HEK293T (cell line): ENCODE measurements around the gene RC3H2.
A peak's percentile ranks its signal among the peaks of the same experiment; 100 is the strongest.

Experiments used
- CTCF ChIA-PET: fragments of 350-600 bp; formaldehyde crosslinking; extraction: SDS; loops from one replicate; lab custom pipeline; 2021; ENCODE audit warnings: antibody characterized with exemption, inconsistent platforms; lab: Yijun Ruan, JAX
- POLR2A ChIA-PET: fragments of 350-600 bp; formaldehyde crosslinking; extraction: SDS; loops from one replicate; lab custom pipeline; 2020; ENCODE audit warnings: antibody characterized with exemption, inconsistent platforms; lab: Yijun Ruan, JAX
- DNase-seq: peaks from one replicate; pipeline ENCODE4 v3.0.0; 2012; ENCODE audit warnings: mixed read lengths; ENCODE audit errors: extremely low spot score
- ARNT ChIP-seq: fragments of 450-650 bp; IDR thresholded peaks from 2 replicates; pipeline ENCODE4 v1.6.1; 2017; ENCODE audit warnings: mild to moderate bottlenecking
- BHLHE40 ChIP-seq: fragments of 450-650 bp; IDR thresholded peaks from 2 replicates; pipeline ENCODE4 v1.6.1; 2016; ENCODE audit warnings: mild to moderate bottlenecking, moderate library complexity, borderline replicate concordance
- CTBP1 ChIP-seq: fragments of 450-650 bp; IDR thresholded peaks from 2 replicates; pipeline ENCODE4 v1.6.1; 2016; ENCODE audit warnings: borderline replicate concordance
- ELF4 ChIP-seq: fragments of 450-650 bp; IDR thresholded peaks from 2 replicates; pipeline ENCODE4 v1.6.1; 2017; ENCODE audit warnings: antibody characterized with exemption
- FOXA1 ChIP-seq: fragments of 450-650 bp; IDR thresholded peaks from 2 replicates; pipeline ENCODE4 v1.6.1; 2016; ENCODE audit warnings: mild to moderate bottlenecking
- FOXK2 ChIP-seq: fragments of 450-650 bp; IDR thresholded peaks from 2 replicates; pipeline ENCODE4 v1.6.1; 2016; ENCODE audit warnings: mild to moderate bottlenecking
- FOXM1 ChIP-seq: fragments of 450-650 bp; IDR thresholded peaks from 2 replicates; pipeline ENCODE4 v1.6.1; 2017; ENCODE audit warnings: mild to moderate bottlenecking, borderline replicate concordance
- HDGF ChIP-seq: fragments of 450-650 bp; IDR thresholded peaks from 2 replicates; pipeline ENCODE4 v1.6.1; 2017; ENCODE audit warnings: antibody characterized with exemption, borderline replicate concordance
- L3MBTL2 ChIP-seq: fragments of 450-650 bp; conservative IDR thresholded peaks from 2 replicates; pipeline ENCODE4 v1.6.1; 2016; ENCODE audit warnings: mild to moderate bottlenecking
- LEF1 ChIP-seq: fragments of 450-650 bp; IDR thresholded peaks from 2 replicates; pipeline ENCODE4 v1.6.1; 2017; ENCODE audit warnings: mild to moderate bottlenecking, borderline replicate concordance
- NFRKB ChIP-seq: fragments of 450-650 bp; IDR thresholded peaks from 2 replicates; pipeline ENCODE4 v1.6.1; 2016; ENCODE audit warnings: mild to moderate bottlenecking, moderate library complexity
- SP1 ChIP-seq: fragments of 450-650 bp; IDR thresholded peaks from 2 replicates; pipeline ENCODE4 v1.6.1; 2017
- SUZ12 ChIP-seq: fragments of 450-650 bp; IDR thresholded peaks from 2 replicates; pipeline ENCODE4 v1.6.1; 2016; ENCODE audit warnings: mild to moderate bottlenecking
- TARDBP ChIP-seq: fragments of 450-650 bp; IDR thresholded peaks from 2 replicates; pipeline ENCODE4 v1.6.1; 2016
- ZNF384 ChIP-seq: fragments of 450-650 bp; IDR thresholded peaks from 2 replicates; pipeline ENCODE4 v1.6.1; 2016
- TF ChIP-seq, protein P1 (sequence below): fragments of 450-650 bp; IDR thresholded peaks from 2 replicates; pipeline ENCODE4 v1.6.1; 2016

The RC3H2 gene

DNA sequence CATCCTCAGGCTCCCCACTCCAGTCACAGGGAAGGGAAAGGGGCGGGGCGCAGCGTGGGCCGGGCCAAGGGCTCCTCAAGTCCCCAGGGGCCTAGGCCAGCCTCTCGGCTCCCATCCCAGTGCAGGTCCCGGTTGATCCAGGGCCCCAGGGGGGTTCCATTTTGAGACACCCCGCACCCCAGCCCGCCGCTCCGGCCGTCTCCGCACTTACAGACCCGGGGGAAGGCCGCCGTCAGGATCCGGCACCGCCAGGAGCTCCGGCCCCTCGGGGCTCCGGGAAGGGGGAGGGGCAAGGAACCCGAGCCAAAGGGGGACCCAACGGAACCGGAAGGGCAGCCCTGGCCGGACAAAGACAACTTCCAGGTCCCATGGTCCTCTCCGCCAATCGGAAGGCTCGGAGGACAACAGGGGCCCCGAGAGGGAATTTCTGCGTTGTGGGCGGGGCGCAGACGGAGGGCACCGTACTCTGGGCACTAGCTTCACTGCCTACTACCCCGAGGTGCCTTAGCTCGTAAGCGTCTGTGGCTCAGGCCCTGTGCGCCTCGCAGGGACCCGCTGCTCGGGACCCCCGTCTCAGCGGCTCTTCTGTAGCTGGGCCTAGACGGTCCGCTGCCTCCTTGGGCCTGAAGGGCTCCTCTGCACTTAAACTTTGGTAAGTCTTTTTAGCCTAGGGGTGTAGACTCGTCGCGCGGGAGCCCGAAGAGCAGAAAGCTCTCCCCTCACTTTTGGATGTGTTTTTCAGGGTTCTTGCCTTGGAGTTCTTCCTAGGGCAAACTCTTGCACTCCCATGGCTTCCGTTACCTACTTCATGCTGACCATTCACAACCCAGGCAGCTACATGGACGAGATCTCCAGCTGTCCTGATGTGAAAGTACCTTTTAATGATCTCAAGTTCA, 26.3 kb upstream of the RC3H2 start, which contains the start of gene ZBTB26:
Gene ZBTB26, minus strand, starts transcription at position 287 of the 896 bp plus-strand sequence. CDS start 11,578 bp downstream, outside the sequence.
- peak; percentile 91 for DNase-seq
- ChIA-PET CTCF (interaction anchor here (0.8 kb wide), 1 partner anchor 18 kb away, joined by 4 read pairs; no protein-coding TSS in a partner anchor), POLR2A (interaction anchor here (0.8 to 4.2 kb wide), 7 partner anchors 9 to 58 kb away, joined by 4 to 63 read pairs (median 6); partner anchors contain the start of genes RABGAP1, RC3H2 and ZBTB6)
- TF ChIP-seq FOXA1 (no peak), BHLHE40 (no peak)

DNA sequence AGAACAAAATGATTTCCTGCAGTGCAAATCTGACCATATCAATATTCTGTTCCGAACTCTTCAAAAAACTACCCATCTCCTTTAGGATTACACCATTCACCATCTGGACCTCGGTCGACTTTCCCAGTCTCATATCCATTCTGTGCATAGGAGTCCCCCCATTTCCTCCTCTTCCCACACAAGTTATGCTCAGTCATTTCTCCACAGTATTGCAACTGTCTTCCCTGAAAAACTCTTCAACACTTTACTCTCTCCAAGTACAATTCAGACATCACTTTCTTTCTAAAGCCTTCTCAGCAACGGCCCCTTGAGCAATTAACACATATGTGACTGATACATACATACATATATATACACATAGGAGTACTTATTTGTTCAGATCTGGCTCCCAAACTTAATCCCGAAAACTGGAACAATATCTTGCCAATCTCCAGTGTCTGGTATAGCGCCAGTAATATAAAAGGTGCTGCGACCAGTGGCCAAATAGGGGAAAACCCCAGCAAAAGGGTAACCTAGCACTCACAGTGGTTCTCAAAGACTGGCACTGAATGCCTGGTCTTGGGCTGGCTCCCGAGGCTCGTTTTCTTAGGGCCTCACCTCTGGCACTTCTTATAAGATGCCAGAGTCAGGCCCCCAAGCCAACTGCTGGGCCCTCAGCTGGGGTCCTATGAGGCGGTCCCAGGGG, 25.5 kb upstream of the RC3H2 start:
- no peak for DNase-seq
- CTCF ChIA-PET, result interaction anchor here (0.8 kb wide), 1 partner anchor 17 kb away, joined by 4 read pairs; no protein-coding TSS in a partner anchor
- TF ChIP-seq TARDBP, result no peak
- POLR2A ChIA-PET, result interaction anchor here (0.8 to 4.2 kb wide), 9 partner anchors 10 to 58 kb away, joined by 4 to 63 read pairs (median 5); partner anchors contain the start of genes RABGAP1, RC3H2 and ZBTB6

DNA sequence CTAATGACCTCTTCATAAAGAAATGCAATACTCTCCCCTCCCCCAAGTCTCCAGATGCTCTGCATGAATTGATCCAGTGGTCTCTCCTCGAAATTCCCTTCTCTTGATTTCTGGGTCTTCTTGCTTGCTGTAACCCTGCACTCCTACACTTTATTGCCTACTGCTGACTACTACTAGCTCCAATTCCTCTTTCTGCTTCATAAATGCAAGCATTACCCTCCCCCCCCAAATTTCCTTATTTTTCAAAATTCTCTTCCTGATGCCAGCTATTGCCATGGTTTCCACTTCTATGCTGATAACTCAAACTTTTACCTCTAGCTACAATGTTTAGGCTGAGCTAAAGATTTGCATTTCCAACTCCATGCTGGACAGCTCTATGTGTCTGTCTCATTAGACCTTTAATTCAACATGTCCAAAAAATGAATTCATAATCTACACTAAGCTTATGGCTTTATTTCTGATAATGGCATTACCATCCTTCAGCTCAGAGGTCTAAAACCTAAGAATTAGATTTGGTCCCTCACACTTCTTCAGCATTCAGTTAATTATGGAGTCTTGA, 24.7 kb upstream of the RC3H2 start:
- ChIA-PET CTCF (no interaction called here), POLR2A (interaction anchor here (1.5 to 4.2 kb wide), 3 partner anchors 11 to 25 kb away, joined by 4 to 63 read pairs (median 5); partner anchors contain the start of genes RABGAP1, RC3H2 and ZBTB6)
- TF ChIP-seq ARNT (no peak), L3MBTL2 (no peak), FOXK2 (no peak), HDGF (no peak), NFRKB (no peak), CTBP1 (no peak), FOXM1 (no peak), BHLHE40 (no peak), ZNF384 (no peak)

DNA sequence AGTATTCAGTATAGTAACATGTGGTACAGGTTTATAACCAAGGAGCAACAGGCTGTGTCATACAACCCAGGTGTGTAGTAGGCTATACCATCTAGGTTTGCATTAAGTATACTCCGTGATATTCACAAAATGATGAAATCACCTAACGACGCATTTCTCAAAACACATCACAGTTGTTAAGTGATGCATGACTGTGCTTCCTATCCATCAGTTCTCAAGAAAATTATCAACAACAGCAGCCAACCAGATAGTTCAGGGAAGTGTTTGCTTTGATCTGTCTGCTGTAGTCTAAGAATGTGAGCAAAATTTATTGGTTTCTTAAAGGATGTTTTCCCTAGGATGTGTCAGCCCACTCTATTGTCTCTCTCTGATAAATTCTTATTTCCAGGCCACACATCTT, 18.8 kb upstream of the RC3H2 start:
- CTCF ChIA-PET, result no interaction called here
- no peak for DNase-seq
- POLR2A ChIA-PET, result interaction anchor here (1.2 kb wide), 1 partner anchor 11 kb away, joined by 3 read pairs; the partner anchor contains the start of gene ZBTB6
- TF ChIP-seq SP1 (no peak), NFRKB (no peak), ZNF384 (no peak), ARNT (no peak), HDGF (no peak), FOXM1 (no peak), FOXK2 (no peak), L3MBTL2 (no peak), CTBP1 (no peak), TARDBP (no peak), LEF1 (no peak), SUZ12 (no peak), ELF4 (no peak)
- TF ChIP-seq, protein P1, sequence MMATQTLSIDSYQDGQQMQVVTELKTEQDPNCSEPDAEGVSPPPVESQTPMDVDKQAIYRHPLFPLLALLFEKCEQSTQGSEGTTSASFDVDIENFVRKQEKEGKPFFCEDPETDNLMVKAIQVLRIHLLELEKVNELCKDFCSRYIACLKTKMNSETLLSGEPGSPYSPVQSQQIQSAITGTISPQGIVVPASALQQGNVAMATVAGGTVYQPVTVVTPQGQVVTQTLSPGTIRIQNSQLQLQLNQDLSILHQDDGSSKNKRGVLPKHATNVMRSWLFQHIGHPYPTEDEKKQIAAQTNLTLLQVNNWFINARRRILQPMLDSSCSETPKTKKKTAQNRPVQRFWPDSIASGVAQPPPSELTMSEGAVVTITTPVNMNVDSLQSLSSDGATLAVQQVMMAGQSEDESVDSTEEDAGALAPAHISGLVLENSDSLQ, result no peak

More for the DNA sequence above, 24.7 kb upstream of the RC3H2 start:
- DNase-seq, result no peak

DNA sequence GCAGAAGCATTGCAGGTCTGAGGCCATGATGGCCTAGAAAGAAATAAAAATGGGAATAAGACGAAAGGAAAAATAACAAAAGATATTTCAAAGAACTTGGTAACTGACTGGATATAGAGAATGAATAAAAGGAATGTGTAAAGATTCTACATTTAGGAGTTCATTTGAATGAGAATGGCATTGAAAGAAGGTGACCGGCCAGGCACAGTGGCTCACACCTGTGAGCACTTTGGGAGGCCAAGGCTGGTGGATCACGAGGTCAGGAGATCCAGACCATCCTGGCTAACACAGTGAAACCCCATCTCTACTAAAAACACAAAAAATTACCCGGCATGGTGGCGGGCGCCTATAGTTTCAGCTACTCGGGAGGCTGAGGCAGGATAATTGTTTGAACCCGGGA, 17.6 kb upstream of the RC3H2 start:
- TF ChIP-seq SUZ12, result no peak
- no peak for TF ChIP-seq SP1
- TF ChIP-seq, protein P1, result no peak
- TF ChIP-seq HDGF, result no peak
- TF ChIP-seq ZNF384, result no peak
- TF ChIP-seq ELF4, result no peak
- no peak for TF ChIP-seq FOXA1
- TF ChIP-seq CTBP1, result no peak
- TF ChIP-seq LEF1, result no peak
- no peak for TF ChIP-seq NFRKB
- TF ChIP-seq FOXK2, result no peak
- TF ChIP-seq BHLHE40, result no peak
- no peak for TF ChIP-seq TARDBP
- TF ChIP-seq ARNT, result no peak
- no peak for TF ChIP-seq FOXM1
- TF ChIP-seq L3MBTL2, result no peak
- ChIA-PET POLR2A (no interaction called here), CTCF (no interaction called here)
- DNase-seq, result no peak

DNA sequence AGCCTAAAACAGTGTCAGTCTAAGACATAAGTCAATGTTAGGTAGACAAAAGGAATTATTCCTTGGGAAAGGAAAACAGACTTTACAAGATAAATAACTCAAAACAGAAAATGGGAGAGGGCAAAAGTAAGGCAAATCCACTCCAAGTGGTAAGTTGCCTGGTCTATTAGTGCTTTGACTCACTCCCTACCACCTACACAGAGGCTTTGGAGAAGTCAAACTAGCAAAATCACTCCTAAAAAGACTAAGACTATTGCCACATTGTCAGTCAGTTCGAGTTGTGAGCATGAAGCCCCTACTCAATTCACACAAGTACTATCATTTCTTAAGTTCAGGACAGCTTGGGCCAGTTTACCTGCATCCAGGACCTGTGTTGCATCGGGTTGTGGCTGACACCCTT, 13.2 kb upstream of the RC3H2 start:
- no peak for DNase-seq
- TF ChIP-seq SUZ12, result no peak
- TF ChIP-seq NFRKB, result no peak
- no peak for TF ChIP-seq SP1
- no peak for TF ChIP-seq TARDBP
- TF ChIP-seq LEF1, result no peak
- no peak for TF ChIP-seq CTBP1
- TF ChIP-seq, protein P1, result no peak
- TF ChIP-seq ELF4, result no peak
- no peak for TF ChIP-seq HDGF
- TF ChIP-seq FOXK2, result no peak
- TF ChIP-seq FOXA1, result no peak
- TF ChIP-seq ZNF384, result no peak
- TF ChIP-seq BHLHE40, result no peak
- no peak for TF ChIP-seq L3MBTL2
- POLR2A ChIA-PET, result no interaction called here
- CTCF ChIA-PET, result no interaction called here
